HFF-Myc (cell line): Measurements from ENCODE around the gene ADK.

Experiments
- DNase-seq: peaks from one replicate; pipeline ENCODE4 v3.0.0-alpha.2; 2011; ENCODE audit warnings: low read depth; ENCODE audit errors: extremely low read depth
- H3K4me3 ChIP-seq: replicated peaks from 2 replicates; pipeline ENCODE4 v1.5.1; 2011; ENCODE audit warnings: low read depth, mild to moderate bottlenecking, control low read depth, low read length
- CTCF ChIP-seq: IDR thresholded peaks from 2 replicates; pipeline ENCODE4 v1.5.1; 2012; ENCODE audit warnings: mild to moderate bottlenecking, low read depth, low read length, control low read depth; ENCODE audit errors: missing control alignments

ADK gene

GRCh38 chr10:74233281-74233680, 82.3 kb downstream of the ADK start:
- TF ChIP-seq CTCF, result no peak
- DNase-seq, result no peak
- H3K4me3 ChIP-seq, result no peak overlapping the region

- DNase-seq, result no peak
- H3K4me3 ChIP-seq, result no peak overlapping the region
- no peak for TF ChIP-seq CTCF
These were observed 83.5 kb downstream of the ADK start for GRCh38 chr10:74234569-74234968.

- no peak overlapping the region for H3K4me3 ChIP-seq
- DNase-seq, result no peak
- TF ChIP-seq CTCF, result no peak
These were observed 87.0 kb downstream of the ADK start for GRCh38 chr10:74238031-74238431.

- TF ChIP-seq CTCF, result no peak
- DNase-seq, result no peak
- no peak overlapping the region for H3K4me3 ChIP-seq
These were observed 87.5 kb downstream of the ADK start for GRCh38 chr10:74238516-74238915.

- H3K4me3 ChIP-seq, result no peak overlapping the region
- no peak for TF ChIP-seq CTCF
- DNase-seq, result no peak
These were observed 92.0 kb downstream of the ADK start for GRCh38 chr10:74243067-74243466.

GRCh38 chr10:74244097-74244685, 93.2 kb downstream of the ADK start:
- H3K4me3 ChIP-seq, result no peak overlapping the region
- no peak for DNase-seq

More at GRCh38 chr10:74244097-74244685, 93.2 kb downstream of the ADK start:
- TF ChIP-seq CTCF, result peak; percentile 33
